AG04450 (cell line): ENCODE measurements around the gene WDR19. TPM values are rescaled to one million over a fixed set of nuclear protein-coding genes. Genes with fewer than 3 reads are reported as not detected.
A peak's percentile ranks its signal among the peaks of the same experiment; 100 is the strongest.
"Not testable (repeated sequence)": the region's sequence is repeated elsewhere in the genome, so short reads cannot be mapped to it uniquely, and the experiment has no call there.

Experiments
- CTCF ChIA-PET: fragments of 300-600, 350-600 bp; formaldehyde crosslinking; extraction: SDS; loops from one replicate; lab custom pipeline; 2022; ENCODE audit warnings: antibody characterized with exemption, inconsistent platforms; lab: Charles Lee
- POLR2A ChIA-PET: fragments of 350-600 bp; formaldehyde crosslinking; extraction: SDS; loops from one replicate; lab custom pipeline; 2021; ENCODE audit warnings: antibody characterized with exemption, inconsistent platforms; lab: Yijun Ruan, JAX
- DNase-seq: peaks from one replicate; pipeline ENCODE4 v3.0.0-alpha.2; 2011; ENCODE audit warnings: low read depth, low spot score
- H3K27ac ChIP-seq: one replicate; pipeline ENCODE4 v1.5.1; 2012; ENCODE audit warnings: low read depth, low read length, control low read depth
- H3K27me3 ChIP-seq: one replicate; pipeline ENCODE4 v1.6.0; 2012; ENCODE audit warnings: low read length; ENCODE audit not compliant: control insufficient read depth, insufficient read depth
- H3K4me3 ChIP-seq: 2 replicates; pipeline ENCODE4 v1.5.1; 2011; ENCODE audit warnings: mild to moderate bottlenecking, low read depth, low read length, control low read depth
- H3K9me3 ChIP-seq: 2 replicates; pipeline ENCODE4 v1.5.1; 2012; ENCODE audit warnings: low read length; ENCODE audit not compliant: control insufficient read depth, insufficient read depth
- polyA plus RNA-seq: library from polyadenylated mRNA; depleted of rRNA; stranded (reverse); fragments of >200 nt; gene quantifications from 2 replicates; pipeline ENCODE4 v1.2.3, GENCODE V29; 2011
- TF ChIP-seq, protein P1 (sequence below): IDR thresholded peaks from 2 replicates; pipeline ENCODE4 v1.5.1; 2011; ENCODE audit warnings: low read depth, low read length, control low read depth, inconsistent platforms

WDR19 gene
- polyA plus RNA-seq, 1 experiment: 48.9 TPM

DNA sequence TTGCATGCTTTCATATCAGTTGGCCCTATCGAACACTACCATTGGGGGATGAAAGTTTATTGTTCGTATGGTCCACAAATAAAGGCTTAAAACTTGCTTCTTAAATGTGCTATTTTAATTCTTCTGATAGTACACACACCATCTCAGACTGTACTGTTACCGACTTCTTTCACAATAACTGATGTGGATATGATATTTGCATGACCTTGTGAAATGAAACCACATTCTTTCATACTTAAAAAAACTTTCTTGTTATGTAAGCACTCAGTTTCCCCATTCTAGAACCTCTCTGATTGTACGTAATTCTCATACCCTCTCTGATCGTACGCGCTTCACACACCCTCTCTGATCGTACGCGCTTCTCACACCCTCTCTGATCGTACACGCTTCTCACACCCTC is 12.0 kb upstream of the WDR19 start:
- no peak for DNase-seq
- H3K27me3 ChIP-seq: no peaks in the 10 kb centered on the region
- POLR2A ChIA-PET: no interaction called here
- H3K9me3 ChIP-seq: no peaks in the 10 kb centered on the region
- no peak overlapping the region for H3K4me3 ChIP-seq
- TF ChIP-seq, protein P1, sequence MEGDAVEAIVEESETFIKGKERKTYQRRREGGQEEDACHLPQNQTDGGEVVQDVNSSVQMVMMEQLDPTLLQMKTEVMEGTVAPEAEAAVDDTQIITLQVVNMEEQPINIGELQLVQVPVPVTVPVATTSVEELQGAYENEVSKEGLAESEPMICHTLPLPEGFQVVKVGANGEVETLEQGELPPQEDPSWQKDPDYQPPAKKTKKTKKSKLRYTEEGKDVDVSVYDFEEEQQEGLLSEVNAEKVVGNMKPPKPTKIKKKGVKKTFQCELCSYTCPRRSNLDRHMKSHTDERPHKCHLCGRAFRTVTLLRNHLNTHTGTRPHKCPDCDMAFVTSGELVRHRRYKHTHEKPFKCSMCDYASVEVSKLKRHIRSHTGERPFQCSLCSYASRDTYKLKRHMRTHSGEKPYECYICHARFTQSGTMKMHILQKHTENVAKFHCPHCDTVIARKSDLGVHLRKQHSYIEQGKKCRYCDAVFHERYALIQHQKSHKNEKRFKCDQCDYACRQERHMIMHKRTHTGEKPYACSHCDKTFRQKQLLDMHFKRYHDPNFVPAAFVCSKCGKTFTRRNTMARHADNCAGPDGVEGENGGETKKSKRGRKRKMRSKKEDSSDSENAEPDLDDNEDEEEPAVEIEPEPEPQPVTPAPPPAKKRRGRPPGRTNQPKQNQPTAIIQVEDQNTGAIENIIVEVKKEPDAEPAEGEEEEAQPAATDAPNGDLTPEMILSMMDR: no peak
- no peak overlapping the region for H3K27ac ChIP-seq
- CTCF ChIA-PET: no interaction called here

DNA sequence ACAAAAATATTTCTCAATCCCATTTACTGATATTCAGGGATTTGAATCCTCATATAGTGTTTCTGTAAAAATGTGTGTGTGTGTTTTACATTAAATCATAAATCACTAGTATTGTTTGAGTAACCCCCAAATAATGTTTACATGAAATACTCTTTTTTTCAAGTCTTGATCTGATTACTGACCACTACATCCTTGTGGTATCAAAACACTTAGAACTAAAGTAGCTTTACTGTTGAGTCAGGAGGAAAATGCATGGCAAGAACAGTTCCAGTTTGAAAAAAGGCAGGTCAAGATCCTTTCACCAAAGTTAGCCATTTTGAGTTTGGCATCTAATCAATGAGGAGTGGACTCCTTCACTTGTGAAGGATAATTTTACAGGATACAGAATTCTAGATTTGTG is 3.6 kb upstream of the WDR19 start:
- ChIA-PET POLR2A (no interaction called here), CTCF (interaction anchor here (0.6 to 1.6 kb wide), 2 partner anchors 418 to 504 kb away, joined by 5 read pairs; no protein-coding TSS in a partner anchor)
- H3K9me3 ChIP-seq: no peaks in the 10 kb centered on the region
- TF ChIP-seq, protein P1: no peak
- H3K27me3 ChIP-seq: no peaks in the 10 kb centered on the region
- peak; percentile 11 for DNase-seq
- H3K4me3 ChIP-seq: no peak overlapping the region
- no peak overlapping the region for H3K27ac ChIP-seq

DNA sequence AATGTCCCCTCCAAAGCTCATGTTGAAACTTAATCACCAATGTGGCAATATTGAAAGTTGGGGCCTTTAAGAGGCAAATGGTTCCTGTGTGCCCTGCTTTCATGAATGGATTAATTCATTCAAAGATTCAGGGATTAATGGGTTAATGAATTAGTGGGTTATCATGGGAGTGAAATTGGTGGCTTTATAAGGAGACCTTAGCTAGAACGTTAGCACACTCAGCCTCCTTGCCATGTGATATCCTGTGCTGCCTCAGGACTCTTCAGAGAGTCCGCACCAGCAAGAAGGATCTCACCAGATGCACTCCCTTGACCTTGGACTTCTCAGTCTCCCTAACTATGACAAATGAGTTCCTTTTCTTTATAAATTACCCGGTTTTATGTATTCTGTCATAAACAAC is 2.6 kb upstream of the WDR19 start:
- ChIA-PET CTCF (interaction anchor here (0.6 to 1.6 kb wide), 2 partner anchors 44 to 419 kb away, joined by 3 to 5 read pairs; no protein-coding TSS in a partner anchor), POLR2A (no interaction called here)
- TF ChIP-seq, protein P1: no peak
- no peak for DNase-seq
- H3K27me3 ChIP-seq: no peaks in the 10 kb centered on the region
- no peaks in the 10 kb centered on the region for H3K9me3 ChIP-seq
- H3K27ac ChIP-seq: no peak overlapping the region
- no peak overlapping the region for H3K4me3 ChIP-seq

DNA sequence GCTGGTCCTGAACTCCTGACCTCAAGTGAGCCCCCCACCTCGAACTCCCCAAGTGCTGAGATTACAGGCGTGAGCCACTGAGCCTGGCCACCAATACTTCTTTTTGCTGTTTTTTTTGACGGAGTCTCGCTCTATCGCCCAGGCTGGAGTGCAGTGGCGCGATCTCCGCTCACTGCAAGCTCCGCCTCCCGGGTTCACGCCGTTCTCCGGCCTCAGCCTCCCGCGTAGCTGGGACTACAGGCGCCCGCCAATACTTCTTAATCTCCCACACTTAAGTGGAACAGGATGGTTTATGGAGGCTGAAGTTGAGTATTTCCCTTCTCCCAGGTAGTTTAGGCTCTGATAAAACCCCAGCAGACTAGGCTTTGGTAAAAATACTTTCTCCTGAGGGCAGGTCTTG is 1.7 kb upstream of the WDR19 start:
- CTCF ChIA-PET, H3K4me3 ChIP-seq, H3K9me3 ChIP-seq, POLR2A ChIA-PET, H3K27me3 ChIP-seq, DNase-seq, H3K27ac ChIP-seq: not testable (repeated sequence)

DNA sequence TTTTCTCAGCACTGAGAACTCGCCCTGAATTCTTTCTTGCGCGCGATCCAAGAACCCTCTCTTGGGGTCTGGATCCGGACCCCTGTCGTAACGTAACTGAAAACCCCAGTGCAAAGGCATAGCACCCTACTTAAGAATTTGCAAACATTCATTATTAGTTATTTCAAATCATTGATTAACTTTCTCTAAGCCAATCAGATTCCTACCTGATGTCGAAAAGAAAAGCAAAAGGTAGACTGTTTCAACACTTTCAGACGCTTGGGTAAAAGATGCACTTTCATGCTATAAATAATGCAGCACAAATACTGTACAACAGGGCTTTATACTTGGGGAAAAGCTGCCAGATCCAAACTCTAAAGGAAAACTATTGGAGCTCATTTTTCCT is 817 bp upstream of the WDR19 start:
- H3K27me3 ChIP-seq: no peaks in the 10 kb centered on the region
- H3K9me3 ChIP-seq: no peaks in the 10 kb centered on the region
- peak overlapping the region; percentile 0 for H3K4me3 ChIP-seq
- ChIA-PET POLR2A (interaction anchor here (0.6 to 1.0 kb wide), 3 partner anchors 136 to 175 kb away, joined by 3 to 4 read pairs (median 3); no protein-coding TSS in a partner anchor), CTCF (interaction anchor here (0.5 to 2.0 kb wide), 20 partner anchors 10 to 1793 kb away, joined by 3 to 7 read pairs (median 3); no protein-coding TSS in a partner anchor)
- H3K27ac ChIP-seq: no peak overlapping the region
- no peak for DNase-seq
- TF ChIP-seq, protein P1: no peak

DNA sequence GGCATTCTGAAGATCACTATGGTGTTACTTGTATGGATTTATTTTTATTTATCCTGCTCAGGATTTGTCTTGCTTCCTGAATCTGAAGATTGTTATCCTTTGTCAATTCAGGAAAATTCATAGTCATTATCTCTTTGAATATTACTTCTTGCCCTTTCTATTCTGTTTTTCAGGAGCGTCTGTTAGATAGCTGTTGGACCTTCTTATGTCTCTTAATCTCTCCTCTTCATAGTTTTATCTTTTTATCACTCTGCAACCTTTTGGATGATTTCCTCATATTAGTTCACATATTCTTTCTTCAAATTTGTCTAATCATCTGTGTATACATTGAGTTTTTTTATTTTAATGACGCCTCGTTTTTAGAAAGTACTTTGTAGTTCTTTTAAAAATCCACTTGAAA is 19.6 kb downstream of the WDR19 start:
- Histone ChIP-seq H3K9me3 (no peaks in the 10 kb centered on the region), H3K27ac (no peak overlapping the region), H3K27me3 (no peaks in the 10 kb centered on the region), H3K4me3 (no peak overlapping the region)
- TF ChIP-seq, protein P1: no peak
- CTCF ChIA-PET: no interaction called here
- DNase-seq: no peak
- POLR2A ChIA-PET: no interaction called here
